DOHH2 (cell line): Measurements from ENCODE around the gene SPACA7.

Experiments used
- EZH2phosphoT487 ChIP-seq: fragments of 200-600 bp; sonication (generic); IDR thresholded peaks from 2 replicates; pipeline ENCODE4 v1.6.1; 2017; ENCODE audit warnings: borderline replicate concordance, mild to moderate bottlenecking, antibody characterized with exemption, low read length, moderate library complexity, mixed read lengths
- TF ChIP-seq, protein P1 (sequence below): fragments of 200-600 bp; sonication (generic); IDR thresholded peaks from one replicate; pipeline ENCODE4 v1.5.1; 2014; ENCODE audit warnings: antibody characterized with exemption, mild to moderate bottlenecking, low read depth, low read length; ENCODE audit not compliant: poor library complexity, severe bottlenecking

DNA sequence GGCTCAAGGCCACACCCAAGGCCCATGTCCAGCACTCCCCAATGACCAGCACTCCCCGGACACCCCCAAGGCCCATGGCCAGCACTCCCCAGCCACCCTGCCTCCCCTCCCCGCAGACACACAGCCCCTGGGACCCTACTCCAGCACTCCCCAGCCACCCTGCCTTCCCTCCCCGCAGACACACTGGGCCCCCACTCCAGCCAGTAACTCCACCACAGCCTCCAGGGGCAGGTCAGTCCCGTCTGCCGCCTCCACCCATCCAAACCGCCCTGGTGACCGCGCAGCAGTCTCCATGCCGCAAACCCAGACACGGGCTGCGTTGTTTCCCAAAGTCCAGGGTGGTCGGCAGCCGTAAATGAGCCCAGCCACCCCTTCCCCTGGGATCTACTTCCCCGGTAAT, 70.7 kb downstream of the SPACA7 start:
- TF ChIP-seq, protein P1, sequence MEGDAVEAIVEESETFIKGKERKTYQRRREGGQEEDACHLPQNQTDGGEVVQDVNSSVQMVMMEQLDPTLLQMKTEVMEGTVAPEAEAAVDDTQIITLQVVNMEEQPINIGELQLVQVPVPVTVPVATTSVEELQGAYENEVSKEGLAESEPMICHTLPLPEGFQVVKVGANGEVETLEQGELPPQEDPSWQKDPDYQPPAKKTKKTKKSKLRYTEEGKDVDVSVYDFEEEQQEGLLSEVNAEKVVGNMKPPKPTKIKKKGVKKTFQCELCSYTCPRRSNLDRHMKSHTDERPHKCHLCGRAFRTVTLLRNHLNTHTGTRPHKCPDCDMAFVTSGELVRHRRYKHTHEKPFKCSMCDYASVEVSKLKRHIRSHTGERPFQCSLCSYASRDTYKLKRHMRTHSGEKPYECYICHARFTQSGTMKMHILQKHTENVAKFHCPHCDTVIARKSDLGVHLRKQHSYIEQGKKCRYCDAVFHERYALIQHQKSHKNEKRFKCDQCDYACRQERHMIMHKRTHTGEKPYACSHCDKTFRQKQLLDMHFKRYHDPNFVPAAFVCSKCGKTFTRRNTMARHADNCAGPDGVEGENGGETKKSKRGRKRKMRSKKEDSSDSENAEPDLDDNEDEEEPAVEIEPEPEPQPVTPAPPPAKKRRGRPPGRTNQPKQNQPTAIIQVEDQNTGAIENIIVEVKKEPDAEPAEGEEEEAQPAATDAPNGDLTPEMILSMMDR = no peak
- no peak for TF ChIP-seq EZH2phosphoT487
